ENCODE measurements around the gene KIR2DL4. TPM values are rescaled to one million over a fixed set of nuclear protein-coding genes. Genes with fewer than 3 reads are reported as not detected.

Gene KIR2DL4
- total and polyA plus RNA-seq, 2 experiments from 2014 or later = not detected

Small RNAs within 50 kb of the gene (small RNA-seq; reads per million reads assigned to genes)
- gene KIR3DP1 = not detected

Other genes starting within 250 kb of the KIR2DL4 start
- gene LILRA2, start 229.8 kb upstream of the KIR2DL4 start, total RNA-seq = not detected in 2 replicates
- not detected in 2 replicates for gene LILRA2, start 229.8 kb upstream of the KIR2DL4 start, polyA plus RNA-seq
- not detected in 2 replicates for gene LILRA1, start 210.0 kb upstream of the KIR2DL4 start, total RNA-seq
- gene LILRA1, start 210.0 kb upstream of the KIR2DL4 start, polyA plus RNA-seq = not detected in 2 replicates
- not detected in 2 replicates for gene LILRB1, start 173.1 kb upstream of the KIR2DL4 start, total RNA-seq
- gene LILRB1, start 173.1 kb upstream of the KIR2DL4 start, polyA plus RNA-seq = not detected in 2 replicates
- not detected in 2 replicates for gene LILRB4, start 140.6 kb upstream of the KIR2DL4 start, total RNA-seq
- gene LILRB4, start 140.6 kb upstream of the KIR2DL4 start, polyA plus RNA-seq = not detected in 2 replicates
- not detected in 2 replicates for gene KIR3DL3, start 79.2 kb upstream of the KIR2DL4 start, total RNA-seq
- not detected in 2 replicates for gene KIR3DL3, start 79.2 kb upstream of the KIR2DL4 start, polyA plus RNA-seq
- not detected in 2 replicates for gene KIR2DL3, start 65.1 kb upstream of the KIR2DL4 start, total RNA-seq
- not detected in 2 replicates for gene KIR2DL3, start 65.1 kb upstream of the KIR2DL4 start, polyA plus RNA-seq
- not detected in 2 replicates for gene KIR2DL1, start 33.8 kb upstream of the KIR2DL4 start, total RNA-seq
- gene KIR2DL1, start 33.8 kb upstream of the KIR2DL4 start, polyA plus RNA-seq = not detected in 2 replicates
- not detected in 2 replicates for gene KIR3DL1, start 12.9 kb downstream of the KIR2DL4 start, total RNA-seq
- gene KIR3DL1, start 12.9 kb downstream of the KIR2DL4 start, polyA plus RNA-seq = not detected in 2 replicates
- not detected in 2 replicates for gene KIR2DS4, start 29.1 kb downstream of the KIR2DL4 start, total RNA-seq
- gene KIR2DS4, start 29.1 kb downstream of the KIR2DL4 start, polyA plus RNA-seq = not detected in 2 replicates
- gene KIR3DL2, start 46.8 kb downstream of the KIR2DL4 start, total RNA-seq = not detected in 2 replicates
- not detected in 2 replicates for gene KIR3DL2, start 46.8 kb downstream of the KIR2DL4 start, polyA plus RNA-seq
- gene FCAR, start 70.6 kb downstream of the KIR2DL4 start, total RNA-seq = not detected in 2 replicates
- 0.41 TPM in 1 of 2 replicates, not detected in the other for gene FCAR, start 70.6 kb downstream of the KIR2DL4 start, polyA plus RNA-seq
- 0.44 TPM in 1 of 2 replicates, not detected in the other for gene NCR1, start 102.5 kb downstream of the KIR2DL4 start, total RNA-seq
- gene NCR1, start 102.5 kb downstream of the KIR2DL4 start, polyA plus RNA-seq = not detected in 2 replicates
- gene NLRP7, start 143.9 kb downstream of the KIR2DL4 start, total RNA-seq = not detected in 2 replicates
- not detected in 2 replicates for gene NLRP7, start 143.9 kb downstream of the KIR2DL4 start, polyA plus RNA-seq
- 37.1 and 40.2 TPM in 2 replicates for gene NLRP2, start 162.8 kb downstream of the KIR2DL4 start, total RNA-seq
- gene NLRP2, start 162.8 kb downstream of the KIR2DL4 start, polyA plus RNA-seq = 16.5 and 22.1 TPM in 2 replicates
- 0.07 TPM in 1 of 2 replicates, not detected in the other for gene GP6, start 234.7 kb downstream of the KIR2DL4 start, total RNA-seq
- gene GP6, start 234.7 kb downstream of the KIR2DL4 start, polyA plus RNA-seq = 0.24 and 0.93 TPM in 2 replicates